Measurements from ENCODE around the gene STAMBPL1.

Gene STAMBPL1

DNA sequence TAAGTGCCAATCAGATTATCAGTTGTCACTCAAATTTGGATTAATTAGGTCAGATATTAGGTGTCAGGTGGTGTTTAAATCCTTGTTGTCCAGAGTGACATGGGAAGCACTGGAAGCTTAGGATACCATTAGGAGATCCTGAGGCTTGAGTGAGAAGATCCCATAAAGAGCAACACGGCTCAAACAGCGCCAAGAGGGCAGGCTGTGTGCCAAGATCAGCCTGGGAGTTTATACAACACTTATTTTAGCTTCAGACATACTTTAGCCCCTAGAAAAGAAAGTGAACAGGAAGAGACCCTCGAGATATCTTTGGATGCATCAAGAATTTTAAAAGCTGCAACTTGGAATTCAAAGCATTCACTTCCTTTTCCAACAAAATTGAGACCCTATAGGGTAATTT, 86.8 kb downstream of the STAMBPL1 start:
- Histone ChIP-seq H3K4me1 (ENCODE audit: control insufficient read depth in 1 of 2, insufficient read depth in 1 of 2, low read depth in 1 of 2, low read length in 1 of 2) (peaks cover 15 to 42% of the 10 kb centered on the region in 2 experiments), H3K27me3 (no peaks in the 10 kb centered on the region), H3K27ac (peak overlapping the region; percentile 19), H3K4me3 (ENCODE audit: low read depth in 1 of 2, low read length in 1 of 2) (no peak overlapping the region), H3K36me3 (no peaks in the 10 kb centered on the region), H3K9me3 (no peaks in the 10 kb centered on the region)
- TF ChIP-seq, protein P1, sequence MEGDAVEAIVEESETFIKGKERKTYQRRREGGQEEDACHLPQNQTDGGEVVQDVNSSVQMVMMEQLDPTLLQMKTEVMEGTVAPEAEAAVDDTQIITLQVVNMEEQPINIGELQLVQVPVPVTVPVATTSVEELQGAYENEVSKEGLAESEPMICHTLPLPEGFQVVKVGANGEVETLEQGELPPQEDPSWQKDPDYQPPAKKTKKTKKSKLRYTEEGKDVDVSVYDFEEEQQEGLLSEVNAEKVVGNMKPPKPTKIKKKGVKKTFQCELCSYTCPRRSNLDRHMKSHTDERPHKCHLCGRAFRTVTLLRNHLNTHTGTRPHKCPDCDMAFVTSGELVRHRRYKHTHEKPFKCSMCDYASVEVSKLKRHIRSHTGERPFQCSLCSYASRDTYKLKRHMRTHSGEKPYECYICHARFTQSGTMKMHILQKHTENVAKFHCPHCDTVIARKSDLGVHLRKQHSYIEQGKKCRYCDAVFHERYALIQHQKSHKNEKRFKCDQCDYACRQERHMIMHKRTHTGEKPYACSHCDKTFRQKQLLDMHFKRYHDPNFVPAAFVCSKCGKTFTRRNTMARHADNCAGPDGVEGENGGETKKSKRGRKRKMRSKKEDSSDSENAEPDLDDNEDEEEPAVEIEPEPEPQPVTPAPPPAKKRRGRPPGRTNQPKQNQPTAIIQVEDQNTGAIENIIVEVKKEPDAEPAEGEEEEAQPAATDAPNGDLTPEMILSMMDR (IDR thresholded peaks at IDR 0.05), result no peak

DNA sequence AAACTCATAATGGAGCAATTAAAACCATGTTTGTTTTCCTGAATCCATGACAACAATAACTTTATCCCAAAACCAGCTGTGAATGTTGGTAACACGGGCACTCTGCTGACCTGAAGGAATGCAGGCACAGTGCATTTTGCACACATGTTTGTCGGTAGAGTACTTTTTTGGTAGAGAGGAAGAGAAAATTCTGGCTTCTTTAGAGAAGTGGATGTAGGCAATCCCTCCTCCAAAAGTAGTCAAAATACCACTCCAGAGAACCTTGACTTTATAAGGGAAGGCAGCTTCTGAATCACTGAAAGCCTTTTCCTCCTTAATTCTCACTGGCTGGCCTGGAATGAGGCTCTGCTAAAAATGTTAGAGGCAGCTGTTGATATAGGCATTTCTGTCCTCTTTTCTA, 88.3 kb downstream of the STAMBPL1 start:
- H3K27ac ChIP-seq, result no peak overlapping the region
- H3K9me3 ChIP-seq, result no peaks in the 10 kb centered on the region
- no peaks in the 10 kb centered on the region for H3K27me3 ChIP-seq
- TF ChIP-seq, protein P1 (IDR thresholded peaks at IDR 0.05), result no peak
- H3K4me3 ChIP-seq (ENCODE audit: low read depth in 1 of 2, low read length in 1 of 2), result no peak overlapping the region
- H3K4me1 ChIP-seq (ENCODE audit: control insufficient read depth in 1 of 2, insufficient read depth in 1 of 2, low read depth in 1 of 2, low read length in 1 of 2), result peaks cover 6 to 32% of the 10 kb centered on the region in 2 experiments
- H3K36me3 ChIP-seq, result no peaks in the 10 kb centered on the region

GRCh38 chr10:88971221-88972061, 91.4 kb downstream of the STAMBPL1 start:
- H3K27me3 ChIP-seq, result no peaks in the 10 kb centered on the region
- peaks cover 14 to 26% of the 10 kb centered on the region in 2 experiments for H3K4me1 ChIP-seq (ENCODE audit: control insufficient read depth in 1 of 2, insufficient read depth in 1 of 2, low read depth in 1 of 2, low read length in 1 of 2)
- H3K4me3 ChIP-seq (ENCODE audit: low read depth in 1 of 2, low read length in 1 of 2), result no peak overlapping the region
- TF ChIP-seq, protein P1 (IDR thresholded peaks at IDR 0.05), result no peak
- no peaks in the 10 kb centered on the region for H3K36me3 ChIP-seq
- no peaks in the 10 kb centered on the region for H3K9me3 ChIP-seq
- no peak overlapping the region for H3K27ac ChIP-seq

All from neutrophil (primary cell).